DMS53 treated with DMSO at 0.1 percent for 48 hours (cell line): ENCODE measurements around the gene ECT2.
A peak's percentile ranks its signal among the peaks of the same experiment; 100 is the strongest.
"Not testable (repeated sequence)": the region's sequence is repeated elsewhere in the genome, so short reads cannot be mapped to it uniquely, and the experiment has no call there.

Experiments
- DNase-seq: peaks from one replicate; lab custom pipeline; 2025; ENCODE audit not compliant: unreplicated experiment; lab: John Stamatoyannopoulos, UW

Gene ECT2

DNA sequence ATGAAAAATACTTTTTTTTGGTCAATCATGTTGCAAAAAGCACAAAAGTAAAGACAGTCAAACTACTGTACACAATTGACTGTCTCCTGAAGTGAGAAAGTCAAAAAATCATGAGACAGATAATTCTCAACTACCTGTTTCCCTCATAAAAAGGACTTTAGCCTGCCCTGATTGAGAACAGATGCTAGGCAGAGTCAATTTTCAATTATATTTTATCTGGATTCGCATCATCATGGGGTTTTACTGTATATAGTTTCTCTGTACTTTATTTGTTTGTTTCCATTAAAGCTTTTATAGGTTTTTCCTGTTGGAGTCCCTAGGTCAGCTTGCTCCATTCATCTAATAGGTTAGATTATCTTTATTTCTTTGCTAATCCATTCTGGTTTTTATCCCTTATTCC lies 53.8 kb downstream of the ECT2 start:
- no peak for DNase-seq

DNA sequence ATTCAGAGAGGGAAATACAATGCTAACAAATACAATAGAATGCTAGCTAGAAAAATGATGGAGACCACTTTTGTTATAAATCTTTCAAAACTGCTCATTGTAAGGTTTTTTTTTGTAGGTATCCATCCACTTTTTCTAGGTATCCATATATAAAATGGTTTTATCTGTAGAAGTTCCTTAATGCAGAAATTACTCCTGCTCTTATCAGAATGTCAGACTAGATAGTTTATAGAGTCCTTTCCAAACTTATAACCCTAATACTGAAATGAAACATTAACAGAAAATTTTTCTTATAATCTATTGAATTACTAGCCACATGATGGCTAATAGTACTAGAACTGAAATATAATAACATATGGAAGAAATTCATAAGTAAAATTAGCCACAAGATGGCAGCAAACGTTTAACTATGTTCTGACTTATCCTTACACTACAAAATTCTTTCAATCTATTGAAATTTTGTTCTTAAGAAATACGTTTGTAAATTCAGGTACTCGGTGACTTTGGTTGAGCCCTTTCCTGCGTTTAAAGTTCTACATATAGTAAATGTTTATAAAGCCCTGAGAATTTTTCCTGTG lies 58.5 kb downstream of the ECT2 start:
- peak; percentile 42 for DNase-seq

- no peak for DNase-seq
Observed at GRCh38 chr3:172811099-172811498, 60.6 kb downstream of the ECT2 start.

DNA sequence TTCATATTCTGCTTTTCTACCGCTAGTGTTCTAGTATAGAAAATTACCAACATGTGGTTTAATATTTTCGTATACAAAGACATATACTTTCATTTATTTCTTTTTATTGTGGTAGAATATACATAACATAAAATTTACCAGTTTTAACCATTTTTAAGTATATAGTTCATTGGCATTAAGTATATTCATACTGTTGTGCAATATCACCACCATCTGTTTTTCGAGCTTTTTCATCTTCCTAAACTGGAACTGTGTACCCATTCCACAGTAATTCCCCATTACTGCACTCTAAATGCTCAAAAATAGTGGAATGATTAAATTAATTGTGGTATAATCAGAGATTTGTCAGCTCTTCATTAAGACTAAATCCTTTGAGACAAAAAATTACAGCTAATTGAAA lies 62.9 kb downstream of the ECT2 start:
- no peak for DNase-seq

DNA sequence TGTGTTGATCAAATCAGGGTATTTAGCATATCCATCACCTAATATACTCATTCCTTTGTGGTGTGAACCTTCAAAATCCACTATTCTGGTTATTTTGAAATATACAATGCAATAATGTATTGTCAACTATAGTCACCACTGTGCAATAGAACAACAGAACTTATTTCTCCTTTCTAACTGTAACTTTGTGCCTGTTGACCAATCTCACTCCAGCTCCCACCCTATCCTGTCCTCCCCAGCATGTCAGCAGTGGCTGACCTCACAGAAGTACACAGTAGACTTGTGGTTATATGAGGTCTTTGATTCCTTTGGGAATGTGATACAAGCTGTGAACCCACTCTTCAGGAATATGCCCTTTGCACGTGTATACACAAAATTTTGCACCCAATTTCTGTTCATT lies 64.2 kb downstream of the ECT2 start:
- no peak for DNase-seq

- no peak for DNase-seq
Observed at GRCh38 chr3:172815857-172816256, 65.3 kb downstream of the ECT2 start.

GRCh38 chr3:172816281-172816680 lies 65.8 kb downstream of the ECT2 start:
- no peak for DNase-seq

GRCh38 chr3:172816968-172817367 lies 66.4 kb downstream of the ECT2 start:
- DNase-seq: no peak

DNA sequence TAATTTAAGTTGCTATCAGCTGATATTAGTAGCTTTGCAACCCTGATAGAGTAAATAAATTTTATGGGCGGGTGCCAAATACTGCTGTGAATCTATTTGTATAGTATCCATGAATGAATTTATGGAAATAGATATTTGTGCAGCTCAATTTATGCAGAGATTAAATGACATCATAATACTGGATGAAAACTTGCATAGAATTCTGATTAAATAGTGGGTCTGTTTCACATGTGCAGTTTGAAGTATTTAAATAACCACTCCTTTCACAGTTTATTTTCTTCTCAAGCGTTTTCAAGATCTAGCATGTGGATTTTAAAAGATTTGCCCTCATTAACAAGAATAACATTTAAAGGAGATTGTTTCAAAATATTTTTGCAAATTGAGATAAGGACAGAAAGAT lies 70.0 kb downstream of the ECT2 start:
- DNase-seq: no peak

DNA sequence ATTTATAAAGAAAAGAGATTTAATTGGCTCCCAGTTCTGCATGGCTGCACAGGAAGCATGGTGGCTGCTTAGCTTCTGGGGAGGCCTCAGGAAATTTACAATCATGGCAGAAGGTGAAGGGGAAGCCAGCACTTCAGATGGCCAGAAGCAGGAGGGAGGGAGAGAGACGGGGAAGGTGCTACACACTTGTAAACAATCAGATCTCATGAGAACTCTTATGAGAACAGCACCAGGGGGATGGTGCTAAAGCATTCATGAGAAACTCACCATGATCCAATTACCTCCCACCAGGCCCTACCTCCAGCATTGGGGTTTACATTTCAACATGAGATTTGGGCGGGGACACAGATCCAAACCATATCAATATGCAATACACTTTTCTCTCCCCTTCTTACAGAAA lies 73.7 kb downstream of the ECT2 start:
- no peak for DNase-seq

DNA sequence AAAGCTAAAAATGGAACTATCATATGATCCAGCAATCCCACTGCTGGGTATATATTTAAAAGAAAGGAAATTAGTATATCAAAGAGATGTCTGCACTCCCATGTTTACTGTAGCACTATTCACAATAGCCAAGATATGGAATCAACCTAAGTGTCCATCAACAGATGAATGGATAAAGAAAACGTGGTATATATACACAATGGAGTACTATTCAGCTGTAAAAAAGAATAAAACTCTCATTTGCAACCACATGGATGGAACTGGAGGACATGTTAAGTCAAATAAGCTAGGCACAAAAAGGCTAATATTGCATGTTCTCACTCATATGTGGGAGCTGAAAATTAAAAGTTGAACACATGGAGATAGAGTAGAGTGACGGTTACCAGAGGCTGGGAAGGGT lies 76.7 kb downstream of the ECT2 start:
- not testable (repeated sequence) for DNase-seq

DNA sequence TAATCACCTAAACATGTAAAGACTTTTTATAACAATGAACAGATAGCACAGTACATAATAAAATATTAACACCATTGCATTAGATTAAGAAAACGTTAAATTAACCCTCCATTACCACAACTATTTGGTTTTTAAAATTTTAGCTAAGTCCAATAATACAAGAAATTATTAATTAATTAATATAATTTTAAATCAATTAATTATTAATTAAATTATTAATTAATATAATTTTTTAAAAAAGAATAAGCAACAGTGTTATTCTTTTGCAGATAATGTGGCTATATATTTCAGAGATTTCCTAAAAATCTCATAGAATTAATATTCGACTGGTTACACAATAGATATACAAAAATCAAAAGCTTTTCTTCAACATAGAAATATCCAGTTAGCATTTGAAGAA lies 82.5 kb downstream of the ECT2 start:
- no peak for DNase-seq

- peak; percentile 36 for DNase-seq
Observed at GRCh38 chr3:172836390-172836997, 86.0 kb downstream of the ECT2 start.

- no peak for DNase-seq
Observed at GRCh38 chr3:172839679-172840078, 89.2 kb downstream of the ECT2 start.

DNA sequence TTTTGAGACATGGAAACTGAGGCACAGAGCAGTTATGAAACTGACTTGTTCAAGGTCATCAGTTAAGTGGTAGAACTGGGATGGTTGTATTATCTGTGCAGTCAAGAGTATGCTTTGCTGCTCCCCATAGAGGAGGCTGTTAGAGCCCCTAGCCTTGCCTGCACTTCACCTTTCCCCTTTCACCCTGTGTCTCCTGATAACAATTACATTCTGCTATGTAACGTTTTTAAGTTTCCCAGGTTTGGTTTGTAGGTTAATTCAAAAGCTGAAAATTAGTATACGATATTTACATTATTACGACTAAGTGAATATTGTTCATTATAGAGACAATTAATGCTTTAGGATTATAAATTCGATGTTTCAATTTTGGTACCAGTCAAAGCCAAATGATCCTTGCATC lies 89.9 kb downstream of the ECT2 start:
- DNase-seq: no peak

GRCh38 chr3:172840913-172841312 lies 90.4 kb downstream of the ECT2 start:
- no peak for DNase-seq

- no peak for DNase-seq
Observed at GRCh38 chr3:172844428-172844827, 93.9 kb downstream of the ECT2 start.

GRCh38 chr3:172846103-172846561 lies 95.6 kb downstream of the ECT2 start:
- no peak for DNase-seq

GRCh38 chr3:172846706-172847105 lies 96.2 kb downstream of the ECT2 start:
- no peak for DNase-seq

GRCh38 chr3:172847292-172847691 lies 96.8 kb downstream of the ECT2 start:
- no peak for DNase-seq

- DNase-seq: no peak
Observed at GRCh38 chr3:172848910-172849309, 98.4 kb downstream of the ECT2 start.

- DNase-seq: no peak
Observed at GRCh38 chr3:172853005-172853404, 102.5 kb downstream of the ECT2 start.
